HG03159 (cell line): ENCODE data around the gene NXF1.

Experiments used
- ATAC-seq: cut with Tn5 transposase; IDR thresholded peaks from one replicate; pipeline ENCODE4 v1.9.1; 2021; ENCODE audit warnings: mild to moderate bottlenecking, moderate library complexity; ENCODE audit not compliant: unreplicated experiment

The NXF1 gene

GRCh38 chr11:62747475-62748160, 57.6 kb downstream of the NXF1 start:
- no peak for ATAC-seq
